ENCODE data around the gene MYD88.

Gene MYD88

DNA sequence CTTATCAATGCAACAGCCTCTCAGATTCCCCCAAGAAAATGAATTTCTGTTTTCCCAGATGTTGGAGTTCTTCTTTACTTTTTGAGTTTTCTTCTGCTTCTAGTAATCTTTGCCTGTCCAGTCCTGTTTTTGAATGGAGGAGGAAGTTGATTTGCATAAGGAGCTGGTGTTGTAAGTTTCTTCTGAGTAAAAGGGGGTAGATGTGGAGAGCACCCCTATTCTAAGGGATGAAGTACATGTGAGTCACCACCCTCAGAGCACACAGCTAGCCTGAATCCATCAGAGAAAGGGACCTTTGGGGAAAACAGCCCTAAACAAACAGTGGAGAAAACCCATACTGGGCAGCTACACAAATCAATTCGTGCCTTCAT, 36.0 kb upstream of the MYD88 start:
- Histone ChIP-seq H3K36me3 (ENCODE audit: insufficient read depth, low read length) (no peaks in the 10 kb centered on the region), H3K27ac (ENCODE audit: low read depth, low read length) (no peak overlapping the region), H3K27me3 (ENCODE audit: insufficient read depth, low read length) (no peaks in the 10 kb centered on the region), H3K9me3 (ENCODE audit: insufficient read depth, low read depth, low read length) (no peaks in the 10 kb centered on the region; the same call in 1 of the 2 replicates), H3K9ac (ENCODE audit: low read depth, low read length) (no peak overlapping the region), H3K4me1 (ENCODE audit: insufficient read depth, low read length) (peaks cover 14% of the 10 kb centered on the region), H3K4me3 (ENCODE audit: low read length) (no peak overlapping the region)
- 50% methylated on average over 1 of the region's 1 CpG for WGBS

- H3K27ac ChIP-seq (ENCODE audit: low read depth, low read length) = no peak overlapping the region
- no peak overlapping the region for H3K4me3 ChIP-seq (ENCODE audit: low read length)
- peaks cover 8% of the 10 kb centered on the region for H3K4me1 ChIP-seq (ENCODE audit: insufficient read depth, low read length)
- H3K36me3 ChIP-seq (ENCODE audit: insufficient read depth, low read length) = no peaks in the 10 kb centered on the region
- no CpG with 5 or more reads among the region's 1 CpG for WGBS
- no peaks in the 10 kb centered on the region; the same call in 1 of the 2 replicates for H3K9me3 ChIP-seq (ENCODE audit: insufficient read depth, low read depth, low read length)
- no peak overlapping the region for H3K9ac ChIP-seq (ENCODE audit: low read depth, low read length)
- no peaks in the 10 kb centered on the region for H3K27me3 ChIP-seq (ENCODE audit: insufficient read depth, low read length)
These were observed 32.9 kb upstream of the MYD88 start for GRCh38 chr3:38105525-38105924.

DNA sequence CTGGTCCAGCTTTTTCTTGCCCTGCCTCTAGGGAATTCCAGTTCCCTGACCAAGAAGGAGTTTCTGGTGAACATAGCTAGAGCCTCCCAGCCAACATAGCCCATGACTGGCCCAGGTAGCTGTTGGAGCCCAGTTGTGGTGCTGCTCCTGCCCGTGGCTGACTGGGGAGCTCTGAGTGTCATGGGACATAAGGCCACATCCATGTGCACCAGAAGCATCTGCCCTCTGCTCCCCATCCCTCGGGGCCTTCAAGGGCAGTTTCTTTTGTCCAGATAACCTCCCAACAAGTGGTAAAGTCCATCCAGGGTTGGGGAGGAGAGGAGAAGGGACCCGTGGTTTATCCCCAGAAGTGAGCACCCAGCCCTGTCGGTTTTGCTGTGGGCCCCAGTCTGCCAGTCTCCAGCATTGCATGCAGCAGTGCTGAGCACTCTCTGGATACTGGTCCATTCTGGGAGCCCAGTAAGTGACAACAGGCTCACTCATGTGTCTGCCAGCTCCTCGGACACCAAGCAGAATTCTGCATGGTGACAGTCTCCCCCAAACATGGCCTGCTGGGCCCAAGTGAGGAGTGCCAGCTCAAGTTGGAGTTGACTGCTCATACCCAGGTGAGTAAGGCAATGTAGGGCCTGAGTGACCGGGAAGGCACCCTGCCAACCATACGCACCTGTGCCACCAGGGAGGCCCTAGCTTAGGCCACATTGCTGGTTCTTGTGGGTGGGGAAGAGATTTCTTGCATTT, 30.4 kb upstream of the MYD88 start:
- H3K4me1 ChIP-seq (ENCODE audit: insufficient read depth, low read length) = no peaks in the 10 kb centered on the region
- no peak overlapping the region for H3K4me3 ChIP-seq (ENCODE audit: low read length)
- WGBS = 92% methylated on average over 7 of the region's 7 CpGs
- no peaks in the 10 kb centered on the region for H3K36me3 ChIP-seq (ENCODE audit: insufficient read depth, low read length)
- no peaks in the 10 kb centered on the region; the same call in 1 of the 2 replicates for H3K9me3 ChIP-seq (ENCODE audit: insufficient read depth, low read depth, low read length)
- H3K27me3 ChIP-seq (ENCODE audit: insufficient read depth, low read length) = no peaks in the 10 kb centered on the region
- no peak overlapping the region for H3K27ac ChIP-seq (ENCODE audit: low read depth, low read length)
- H3K9ac ChIP-seq (ENCODE audit: low read depth, low read length) = no peak overlapping the region

DNA sequence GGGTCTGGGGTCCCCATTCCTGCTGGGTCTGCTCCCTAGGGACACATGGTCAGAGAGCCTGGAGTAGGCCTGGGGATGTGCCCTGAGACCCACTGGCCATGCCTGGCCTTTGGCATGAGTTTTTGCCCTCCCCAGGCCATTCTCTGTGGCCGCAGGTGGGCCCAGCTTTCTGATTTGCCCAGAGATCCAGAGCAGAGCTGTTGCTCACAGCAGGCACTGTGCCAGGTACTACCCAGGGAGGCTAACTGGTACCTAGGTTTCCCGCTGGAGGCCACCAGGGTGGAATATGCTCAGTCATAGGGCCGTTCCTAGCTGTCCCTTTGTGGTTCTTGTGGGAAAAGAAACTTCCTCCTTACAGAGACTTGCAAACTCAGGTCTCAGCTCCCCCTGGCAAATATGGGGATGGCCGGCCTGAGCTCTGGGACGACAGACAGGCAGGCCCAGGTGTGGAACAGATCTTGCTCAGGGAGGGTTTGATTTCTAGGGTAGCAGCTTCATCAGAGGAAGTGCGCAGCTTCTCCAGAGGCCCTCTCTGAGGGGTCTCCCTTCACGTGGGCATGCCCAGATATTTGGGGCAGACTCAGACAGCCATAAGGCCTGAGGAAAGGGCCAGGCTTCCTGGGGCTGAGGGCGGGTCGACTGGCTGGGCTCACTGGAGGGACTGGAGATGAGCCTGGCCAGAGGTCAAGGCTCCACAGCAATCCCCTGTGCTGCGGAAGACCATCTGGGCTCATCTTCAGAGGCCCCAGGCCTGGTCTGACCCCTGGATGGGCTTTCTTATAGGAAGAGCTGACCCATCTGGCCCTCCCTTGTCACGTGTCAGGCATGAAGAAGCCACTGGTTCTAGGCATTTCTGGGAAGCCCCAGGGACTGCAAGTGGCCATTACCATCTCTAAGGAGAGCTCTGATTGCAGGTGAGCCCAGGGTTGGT, 29.5 kb upstream of the MYD88 start:
- no peak overlapping the region for H3K9ac ChIP-seq (ENCODE audit: low read depth, low read length)
- H3K9me3 ChIP-seq (ENCODE audit: insufficient read depth, low read depth, low read length) = no peaks in the 10 kb centered on the region; the same call in 1 of the 2 replicates
- H3K27me3 ChIP-seq (ENCODE audit: insufficient read depth, low read length) = no peaks in the 10 kb centered on the region
- no peaks in the 10 kb centered on the region for H3K36me3 ChIP-seq (ENCODE audit: insufficient read depth, low read length)
- no peak overlapping the region for H3K27ac ChIP-seq (ENCODE audit: low read depth, low read length)
- no peak overlapping the region for H3K4me3 ChIP-seq (ENCODE audit: low read length)
- WGBS = 91% methylated on average over 11 of the region's 11 CpGs
- no peaks in the 10 kb centered on the region for H3K4me1 ChIP-seq (ENCODE audit: insufficient read depth, low read length)

DNA sequence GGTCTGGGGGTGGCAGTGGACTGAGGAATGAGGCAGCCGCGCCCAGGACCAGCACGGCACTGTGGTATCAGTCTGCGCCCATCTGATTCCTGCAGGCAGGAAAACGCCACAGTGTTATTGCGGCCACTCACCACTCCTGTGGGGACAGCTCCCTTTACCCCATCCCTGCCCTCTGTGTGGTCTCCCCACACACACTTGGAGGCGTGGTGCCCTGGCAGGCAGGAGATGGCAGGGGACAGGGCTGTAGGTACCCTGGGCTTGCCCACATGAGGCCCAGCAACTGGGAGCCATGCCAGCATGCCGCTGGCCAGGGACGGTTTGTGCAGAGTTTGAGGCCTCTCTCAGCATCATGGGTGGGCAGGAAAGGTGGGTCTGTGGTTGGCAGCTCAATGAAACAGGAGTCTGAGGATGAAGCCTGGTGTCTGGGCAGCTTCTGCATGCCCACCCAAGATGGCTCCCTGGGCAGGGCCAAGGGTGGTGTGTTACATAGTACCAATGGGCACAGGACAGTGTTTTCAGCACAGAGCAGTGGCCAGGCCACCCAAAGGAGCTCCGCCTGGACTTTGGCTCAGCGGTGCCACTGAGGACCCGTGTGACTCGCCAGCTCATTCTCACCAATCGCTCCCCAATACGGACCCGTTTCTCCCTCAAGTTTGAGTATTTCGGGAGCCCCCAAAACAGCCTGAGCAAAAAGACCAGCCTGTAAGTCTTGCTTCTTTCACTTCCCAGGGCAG, 28.7 kb upstream of the MYD88 start:
- Histone ChIP-seq H3K9ac (ENCODE audit: low read depth, low read length) (no peak overlapping the region), H3K9me3 (ENCODE audit: insufficient read depth, low read depth, low read length) (no peaks in the 10 kb centered on the region; the same call in 1 of the 2 replicates), H3K36me3 (ENCODE audit: insufficient read depth, low read length) (no peaks in the 10 kb centered on the region), H3K4me1 (ENCODE audit: insufficient read depth, low read length) (no peaks in the 10 kb centered on the region), H3K4me3 (ENCODE audit: low read length) (no peak overlapping the region), H3K27me3 (ENCODE audit: insufficient read depth, low read length) (no peaks in the 10 kb centered on the region), H3K27ac (ENCODE audit: low read depth, low read length) (no peak overlapping the region)
- 97% methylated on average over 17 of the region's 17 CpGs for WGBS

DNA sequence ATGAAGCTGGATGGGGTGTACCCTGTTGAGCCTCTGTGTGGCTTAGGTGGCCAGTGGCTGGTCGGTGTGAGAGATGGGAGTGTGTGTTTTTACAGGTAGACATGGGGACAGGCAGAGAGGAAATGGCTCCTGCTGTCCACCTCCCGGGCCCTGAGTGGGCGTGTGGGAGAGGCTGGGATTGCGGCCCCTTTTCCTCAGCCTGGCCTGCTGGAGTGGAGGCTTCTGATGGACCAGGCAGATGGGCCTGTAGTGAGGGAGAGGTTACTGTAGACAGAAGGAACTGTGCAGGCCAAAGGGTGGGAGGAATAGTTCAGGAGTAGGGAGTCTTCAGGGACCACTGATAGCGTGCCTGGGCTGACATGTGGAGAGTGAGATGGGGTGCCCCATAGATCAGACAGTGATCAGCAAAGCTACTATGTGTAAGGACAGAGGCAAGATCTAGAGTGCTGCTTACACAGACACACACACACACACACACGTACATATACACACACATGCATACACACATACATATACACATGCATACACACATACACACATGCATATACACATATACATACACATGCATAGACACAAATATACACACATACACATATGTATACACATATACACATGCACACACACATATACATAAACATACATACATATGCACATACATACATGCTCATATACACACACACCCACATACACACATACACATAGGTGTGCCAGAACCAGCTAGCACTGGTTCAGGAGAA, 28.0 kb upstream of the MYD88 start:
- Histone ChIP-seq H3K9me3 (ENCODE audit: insufficient read depth, low read depth, low read length) (no peaks in the 10 kb centered on the region; the same call in 1 of the 2 replicates), H3K4me3 (ENCODE audit: low read length) (no peak overlapping the region), H3K27ac (ENCODE audit: low read depth, low read length) (no peak overlapping the region), H3K4me1 (ENCODE audit: insufficient read depth, low read length) (no peaks in the 10 kb centered on the region), H3K27me3 (ENCODE audit: insufficient read depth, low read length) (no peaks in the 10 kb centered on the region), H3K36me3 (ENCODE audit: insufficient read depth, low read length) (no peaks in the 10 kb centered on the region), H3K9ac (ENCODE audit: low read depth, low read length) (no peak overlapping the region)
- 93% methylated on average over 6 of the region's 6 CpGs for WGBS

- Histone ChIP-seq H3K9ac (ENCODE audit: low read depth, low read length) (no peak overlapping the region), H3K4me3 (ENCODE audit: low read length) (no peak overlapping the region), H3K9me3 (ENCODE audit: insufficient read depth, low read depth, low read length) (no peaks in the 10 kb centered on the region), H3K36me3 (ENCODE audit: insufficient read depth, low read length) (no peaks in the 10 kb centered on the region), H3K27me3 (ENCODE audit: insufficient read depth, low read length) (no peaks in the 10 kb centered on the region), H3K4me1 (ENCODE audit: insufficient read depth, low read length) (no peaks in the 10 kb centered on the region), H3K27ac (ENCODE audit: low read depth, low read length) (no peak overlapping the region)
- WGBS = 93% methylated on average over 4 of the region's 4 CpGs
These were observed 27.3 kb upstream of the MYD88 start for GRCh38 chr3:38111201-38111600.

DNA sequence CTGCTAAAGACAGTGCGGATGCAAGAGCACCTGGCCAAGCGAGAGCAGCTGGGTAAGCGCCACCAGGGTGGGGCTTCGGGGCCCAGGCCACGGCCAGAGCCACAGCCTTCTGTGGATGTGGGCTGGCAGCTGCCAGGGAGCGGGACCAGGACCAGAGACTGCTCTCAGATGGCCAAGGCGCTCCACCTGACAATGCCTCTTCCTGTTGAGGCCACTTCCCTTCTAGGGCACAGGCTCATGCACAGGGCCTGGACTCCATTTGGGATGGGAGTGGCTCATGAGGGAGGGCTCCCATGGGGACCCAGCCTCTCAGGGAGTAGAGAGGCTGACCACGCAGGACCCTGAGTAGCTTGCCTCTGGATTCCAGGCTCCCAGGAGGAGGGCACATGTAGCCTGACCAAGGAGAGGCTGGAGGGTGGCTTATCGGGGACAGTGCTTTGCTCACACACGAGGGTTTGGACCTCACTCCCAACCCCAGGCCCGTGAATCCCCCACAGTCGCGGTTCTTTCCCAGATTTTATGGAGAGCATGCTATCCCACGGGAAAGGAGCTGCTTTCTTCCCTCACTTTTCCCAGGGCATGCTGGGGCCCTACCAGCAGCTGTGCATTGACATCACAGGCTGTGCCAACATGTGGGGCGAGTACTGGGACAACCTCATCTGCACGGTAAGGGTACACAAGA, 26.6 kb upstream of the MYD88 start:
- 94% methylated on average over 16 of the region's 16 CpGs for WGBS
- H3K9me3 ChIP-seq (ENCODE audit: insufficient read depth, low read depth, low read length) = no peaks in the 10 kb centered on the region
- no peaks in the 10 kb centered on the region for H3K27me3 ChIP-seq (ENCODE audit: insufficient read depth, low read length)
- no peak overlapping the region for H3K9ac ChIP-seq (ENCODE audit: low read depth, low read length)
- no peak overlapping the region for H3K4me3 ChIP-seq (ENCODE audit: low read length)
- no peaks in the 10 kb centered on the region for H3K36me3 ChIP-seq (ENCODE audit: insufficient read depth, low read length)
- no peaks in the 10 kb centered on the region for H3K4me1 ChIP-seq (ENCODE audit: insufficient read depth, low read length)
- H3K27ac ChIP-seq (ENCODE audit: low read depth, low read length) = no peak overlapping the region

DNA sequence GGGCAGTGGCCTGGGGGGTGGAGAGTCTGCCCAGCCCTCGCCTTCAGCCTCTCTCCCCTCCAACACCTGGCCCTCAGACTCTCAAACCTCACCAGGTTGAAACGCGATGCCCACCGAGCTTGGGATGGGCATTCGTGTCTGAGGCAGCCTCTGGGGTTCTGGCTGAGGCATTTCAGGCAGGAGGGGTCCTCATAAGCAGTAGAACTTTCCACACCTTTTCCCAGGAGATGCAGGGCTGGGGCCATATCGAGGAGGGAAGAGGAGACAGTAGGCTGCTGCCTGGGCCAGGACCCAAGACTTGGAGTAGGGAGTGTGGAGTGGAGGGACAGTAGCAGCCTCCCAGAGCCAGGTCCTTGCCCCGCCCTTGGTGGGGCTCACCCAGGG, 26.1 kb upstream of the MYD88 start:
- Histone ChIP-seq H3K4me1 (ENCODE audit: insufficient read depth, low read length) (no peaks in the 10 kb centered on the region), H3K27me3 (ENCODE audit: insufficient read depth, low read length) (no peaks in the 10 kb centered on the region), H3K36me3 (ENCODE audit: insufficient read depth, low read length) (no peaks in the 10 kb centered on the region), H3K9ac (ENCODE audit: low read depth, low read length) (no peak overlapping the region), H3K9me3 (ENCODE audit: insufficient read depth, low read depth, low read length) (no peaks in the 10 kb centered on the region), H3K4me3 (ENCODE audit: low read length) (no peak overlapping the region), H3K27ac (ENCODE audit: low read depth, low read length) (no peak overlapping the region)
- WGBS = 87% methylated on average over 7 of the region's 7 CpGs

Measured in HUES64 (cell line).